Measurements from ENCODE around the gene WFDC2. TPM values are rescaled to one million over a fixed set of nuclear protein-coding genes. Genes with fewer than 3 reads are reported as not detected.

WFDC2 gene
- total RNA-seq, 3 donors from 2014 or later (not counting 1 experiment from before 2014, with no cell fraction given) = not detected

DNA sequence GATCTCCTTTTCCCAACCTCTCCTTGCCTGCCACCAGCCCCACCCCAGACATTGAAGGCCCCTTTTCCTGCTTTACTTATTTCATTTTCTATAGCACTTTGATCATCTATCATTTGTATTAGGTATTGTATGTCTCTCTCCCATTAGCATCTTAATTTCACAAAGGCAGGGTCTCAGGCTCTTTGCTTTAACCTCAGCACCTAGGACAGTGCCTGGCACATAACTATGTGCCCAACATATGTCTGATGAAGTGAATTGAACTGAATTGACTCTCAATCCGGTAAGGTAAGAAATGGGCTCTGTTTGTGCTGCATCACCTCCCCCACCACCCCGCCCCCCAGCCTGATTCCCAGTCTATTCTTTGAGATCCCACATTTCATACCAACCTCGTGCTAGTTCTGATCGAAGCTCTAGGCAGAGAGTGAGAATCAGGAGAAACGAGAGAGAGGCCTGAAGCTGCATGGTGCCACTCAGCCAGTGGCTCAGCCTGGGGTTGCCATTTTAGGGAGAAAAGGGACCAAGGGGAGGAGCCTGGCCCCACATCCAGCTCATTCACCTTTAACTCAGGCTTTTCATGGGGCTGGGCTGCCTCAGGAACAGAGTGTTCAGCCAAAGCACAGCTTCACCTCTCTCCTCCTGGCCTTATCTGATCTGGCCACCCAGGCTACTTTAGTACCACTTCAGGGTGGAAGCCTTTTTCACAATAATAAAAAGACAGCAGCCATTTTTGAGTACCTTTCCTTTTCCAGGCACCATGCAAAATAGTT is 45.8 kb downstream of the WFDC2 start, which contains the start of gene SPINT3:
TSS of gene SPINT3 (minus strand) at position 476 of the 767 bp plus-strand sequence. CDS start at position 462, 14 bp downstream.
- H3K4me1 ChIP-seq (ENCODE audit: control insufficient read depth, insufficient read depth, low read length) = no peaks in the 10 kb centered on the region
- no peaks in the 10 kb centered on the region for H3K27me3 ChIP-seq (ENCODE audit: control insufficient read depth, insufficient read depth, low read length)
- H3K36me3 ChIP-seq (ENCODE audit: control insufficient read depth, insufficient read depth, low read length) = no peaks in the 10 kb centered on the region
- WGBS (ENCODE audit: insufficient coverage) = 71% methylated on average over 5 of the region's 5 CpGs
- no peak within 1 kb of the TSS for H3K27ac Mint-ChIP-seq
- no peak for ATAC-seq
- DNase-seq = no peak
- H3K9me3 ChIP-seq (ENCODE audit: control insufficient read depth, insufficient read depth, low read length) = no peaks in the 10 kb centered on the region
- no peak within 1 kb of the TSS for H3K4me3 Mint-ChIP-seq
- no peaks in the 10 kb centered on the region for H3K36me3 Mint-ChIP-seq
- H3K27me3 Mint-ChIP-seq (ENCODE audit: low read depth in 2 of 2) = peaks cover 18 to 38% of the 10 kb centered on the region in 2 donors
- no peak within 1 kb of the TSS for H3K27ac ChIP-seq (ENCODE audit: low read length)
- H3K4me3 ChIP-seq (ENCODE audit: low read length) = no peak within 1 kb of the TSS
- intact Hi-C loops (cut with micrococcal nuclease) = no loop called here
- H3K9me3 Mint-ChIP-seq = no peaks in the 10 kb centered on the region
- H3K4me1 Mint-ChIP-seq = no peaks in the 10 kb centered on the region
- TF ChIP-seq, protein P1, sequence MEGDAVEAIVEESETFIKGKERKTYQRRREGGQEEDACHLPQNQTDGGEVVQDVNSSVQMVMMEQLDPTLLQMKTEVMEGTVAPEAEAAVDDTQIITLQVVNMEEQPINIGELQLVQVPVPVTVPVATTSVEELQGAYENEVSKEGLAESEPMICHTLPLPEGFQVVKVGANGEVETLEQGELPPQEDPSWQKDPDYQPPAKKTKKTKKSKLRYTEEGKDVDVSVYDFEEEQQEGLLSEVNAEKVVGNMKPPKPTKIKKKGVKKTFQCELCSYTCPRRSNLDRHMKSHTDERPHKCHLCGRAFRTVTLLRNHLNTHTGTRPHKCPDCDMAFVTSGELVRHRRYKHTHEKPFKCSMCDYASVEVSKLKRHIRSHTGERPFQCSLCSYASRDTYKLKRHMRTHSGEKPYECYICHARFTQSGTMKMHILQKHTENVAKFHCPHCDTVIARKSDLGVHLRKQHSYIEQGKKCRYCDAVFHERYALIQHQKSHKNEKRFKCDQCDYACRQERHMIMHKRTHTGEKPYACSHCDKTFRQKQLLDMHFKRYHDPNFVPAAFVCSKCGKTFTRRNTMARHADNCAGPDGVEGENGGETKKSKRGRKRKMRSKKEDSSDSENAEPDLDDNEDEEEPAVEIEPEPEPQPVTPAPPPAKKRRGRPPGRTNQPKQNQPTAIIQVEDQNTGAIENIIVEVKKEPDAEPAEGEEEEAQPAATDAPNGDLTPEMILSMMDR (IDR thresholded peaks at IDR 0.05) = no peak

DNA sequence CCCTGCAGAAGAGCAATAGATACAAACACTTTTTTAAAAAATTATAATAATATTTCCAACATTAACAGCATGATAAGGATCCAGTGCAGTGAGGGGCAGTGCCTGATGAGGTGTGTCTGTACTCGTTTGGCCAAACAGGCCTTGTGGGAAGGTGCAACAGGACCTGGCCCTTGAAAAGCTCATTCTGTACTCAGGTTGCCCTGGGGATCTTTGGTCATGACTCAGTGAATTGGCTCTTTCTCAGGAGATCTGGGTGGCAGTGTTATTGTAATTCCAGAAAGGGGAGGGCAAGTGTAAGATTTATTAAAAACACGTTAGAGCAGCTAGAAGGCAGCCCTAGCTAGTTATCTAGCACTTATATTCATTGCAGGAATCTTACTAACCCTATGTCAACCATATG is 48.7 kb downstream of the WFDC2 start:
- no peaks in the 10 kb centered on the region for H3K36me3 ChIP-seq (ENCODE audit: control insufficient read depth, insufficient read depth, low read length)
- Mint-ChIP-seq H3K9me3 (no peaks in the 10 kb centered on the region), H3K27me3 (ENCODE audit: low read depth in 2 of 2) (peaks cover 18 to 29% of the 10 kb centered on the region in 2 donors), H3K4me3 (no peak overlapping the region), H3K36me3 (no peaks in the 10 kb centered on the region), H3K4me1 (no peaks in the 10 kb centered on the region), H3K27ac (no peak overlapping the region)
- ATAC-seq (no peak), DNase-seq (no peak)
- no peak overlapping the region for H3K27ac ChIP-seq (ENCODE audit: low read length)
- peaks cover 3% of the 10 kb centered on the region for H3K27me3 ChIP-seq (ENCODE audit: control insufficient read depth, insufficient read depth, low read length)
- TF ChIP-seq, protein P1 (IDR thresholded peaks at IDR 0.05) = no peak
- H3K9me3 ChIP-seq (ENCODE audit: control insufficient read depth, insufficient read depth, low read length) = no peaks in the 10 kb centered on the region
- H3K4me3 ChIP-seq (ENCODE audit: low read length) = no peak overlapping the region
- 67% methylated on average over 1 of the region's 2 CpGs for WGBS (ENCODE audit: insufficient coverage)
- no peaks in the 10 kb centered on the region for H3K4me1 ChIP-seq (ENCODE audit: control insufficient read depth, insufficient read depth, low read length)
- intact Hi-C loops (cut with micrococcal nuclease) = no loop called here

DNA sequence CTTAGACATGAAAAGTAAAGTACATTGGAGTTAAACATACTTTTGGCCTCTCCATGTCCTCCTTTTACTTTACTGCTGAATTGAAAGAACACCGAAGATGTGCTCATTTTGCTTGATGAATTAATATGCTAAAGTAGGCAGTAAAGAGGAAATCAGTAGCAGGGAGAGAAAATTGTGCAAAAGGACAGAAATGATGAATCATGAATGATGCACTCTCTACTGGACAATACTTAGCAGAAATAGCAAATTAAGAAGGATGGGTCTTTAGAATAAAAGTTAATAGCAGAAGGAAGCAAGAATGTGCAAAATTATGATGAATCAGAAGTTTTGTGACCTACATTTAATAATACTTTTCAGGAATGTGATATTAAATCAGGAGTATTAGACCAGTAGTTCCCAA is 54.3 kb downstream of the WFDC2 start:
- 100% methylated on average over 1 of the region's 1 CpG for WGBS (ENCODE audit: insufficient coverage)
- H3K36me3 Mint-ChIP-seq = no peaks in the 10 kb centered on the region
- peaks cover 18 to 42% of the 10 kb centered on the region in 2 donors for H3K27me3 Mint-ChIP-seq (ENCODE audit: low read depth in 2 of 2)

More for the DNA sequence above, 54.3 kb downstream of the WFDC2 start:
- no peaks in the 10 kb centered on the region for H3K4me1 ChIP-seq (ENCODE audit: control insufficient read depth, insufficient read depth, low read length)
- Mint-ChIP-seq H3K4me1 (no peaks in the 10 kb centered on the region), H3K27ac (no peak overlapping the region), H3K9me3 (no peaks in the 10 kb centered on the region), H3K4me3 (no peak overlapping the region)
- no peak overlapping the region for H3K27ac ChIP-seq (ENCODE audit: low read length)
- no peaks in the 10 kb centered on the region for H3K9me3 ChIP-seq (ENCODE audit: control insufficient read depth, insufficient read depth, low read length)
- DNase-seq = no peak
- H3K4me3 ChIP-seq (ENCODE audit: low read length) = no peak overlapping the region
- no peaks in the 10 kb centered on the region for H3K36me3 ChIP-seq (ENCODE audit: control insufficient read depth, insufficient read depth, low read length)
- peaks cover 7% of the 10 kb centered on the region for H3K27me3 ChIP-seq (ENCODE audit: control insufficient read depth, insufficient read depth, low read length)
- ATAC-seq = no peak
- TF ChIP-seq, protein P1 (IDR thresholded peaks at IDR 0.05) = no peak
- intact Hi-C loops (cut with micrococcal nuclease) = no loop called here
